Activated CD4-positive, alpha-beta memory T cell treated with anti-CD3 and anti-CD28 coated beads, Interleukin-2, amount 10 ng/mL, durations not matched to agents 7 days and 5 days (primary cell): ENCODE results near the gene KCNK10. TPM values are rescaled to one million over a fixed set of nuclear protein-coding genes. Genes with fewer than 3 reads are reported as not detected.

Experiments used
- CTCF ChIA-PET: fragments of 350-600 bp; sonication (Branson Sonifier 250); formaldehyde crosslinking; loops from one replicate; lab custom pipeline; 2021; ENCODE audit warnings: antibody characterized with exemption, inconsistent platforms; lab: Charles Lee
- POLR2A ChIA-PET: fragments of 350-600 bp; sonication (Branson Sonifier 250); formaldehyde crosslinking; loops from one replicate; lab custom pipeline; 2021; ENCODE audit warnings: antibody characterized with exemption; lab: Charles Lee
- DNase-seq: peaks from one replicate; pipeline ENCODE4 v3.0.0-alpha.2; 2020
- H3K27ac Mint-ChIP-seq: one replicate; pipeline ENCODE4 v1.8.0; 2021; ENCODE audit warnings: mild to moderate bottlenecking, mixed read lengths
- H3K27me3 Mint-ChIP-seq: one replicate; pipeline ENCODE4 v1.8.0; 2021; ENCODE audit warnings: mixed read lengths
- H3K36me3 Mint-ChIP-seq: one replicate; pipeline ENCODE4 v1.8.0; 2021; ENCODE audit warnings: low read depth, mixed read lengths
- H3K4me1 Mint-ChIP-seq: one replicate; pipeline ENCODE4 v1.8.0; 2021; ENCODE audit warnings: mixed read lengths
- H3K4me3 Mint-ChIP-seq: one replicate; pipeline ENCODE4 v1.8.0; 2021; ENCODE audit warnings: mild to moderate bottlenecking, mixed read lengths
- H3K9me3 Mint-ChIP-seq: one replicate; pipeline ENCODE4 v1.8.0; 2021; ENCODE audit warnings: mixed read lengths
- total RNA-seq, 2 experiments: library from RNA; stranded (reverse); gene quantifications; one replicate each; pipeline ENCODE4 v1.2.3, GENCODE V29; 2021

The KCNK10 gene, protein sequence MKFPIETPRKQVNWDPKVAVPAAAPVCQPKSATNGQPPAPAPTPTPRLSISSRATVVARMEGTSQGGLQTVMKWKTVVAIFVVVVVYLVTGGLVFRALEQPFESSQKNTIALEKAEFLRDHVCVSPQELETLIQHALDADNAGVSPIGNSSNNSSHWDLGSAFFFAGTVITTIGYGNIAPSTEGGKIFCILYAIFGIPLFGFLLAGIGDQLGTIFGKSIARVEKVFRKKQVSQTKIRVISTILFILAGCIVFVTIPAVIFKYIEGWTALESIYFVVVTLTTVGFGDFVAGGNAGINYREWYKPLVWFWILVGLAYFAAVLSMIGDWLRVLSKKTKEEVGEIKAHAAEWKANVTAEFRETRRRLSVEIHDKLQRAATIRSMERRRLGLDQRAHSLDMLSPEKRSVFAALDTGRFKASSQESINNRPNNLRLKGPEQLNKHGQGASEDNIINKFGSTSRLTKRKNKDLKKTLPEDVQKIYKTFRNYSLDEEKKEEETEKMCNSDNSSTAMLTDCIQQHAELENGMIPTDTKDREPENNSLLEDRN
- not detected for total RNA-seq

- no peaks in the 10 kb centered on the region for H3K9me3 Mint-ChIP-seq
- no peaks in the 10 kb centered on the region for H3K36me3 Mint-ChIP-seq
- no peak for DNase-seq
- H3K4me3 Mint-ChIP-seq, result peak within 1 kb of the TSS; percentile 28
- H3K27ac Mint-ChIP-seq, result no peak within 1 kb of the TSS
- POLR2A ChIA-PET, result no interaction called here
- peaks cover 2% of the 10 kb centered on the region for H3K4me1 Mint-ChIP-seq
- CTCF ChIA-PET, result no interaction called here
- peaks cover 48% of the 10 kb centered on the region for H3K27me3 Mint-ChIP-seq
Measured at GRCh38 chr14:88323086-88323522, at the start of gene KCNK10. Gene KCNK10, minus strand, starts transcription at chr14:88323269. Its CDS starts 471 bp downstream, at chr14:88322798.

GRCh38 chr14:88369496-88369895 lies 46.4 kb upstream of the KCNK10 start:
- Mint-ChIP-seq H3K4me3 (no peak overlapping the region), H3K4me1 (no peaks in the 10 kb centered on the region), H3K9me3 (no peaks in the 10 kb centered on the region), H3K27me3 (peaks cover 25% of the 10 kb centered on the region), H3K27ac (no peak overlapping the region), H3K36me3 (no peaks in the 10 kb centered on the region)
- no peak for DNase-seq
- ChIA-PET POLR2A (no interaction called here), CTCF (no interaction called here)

DNA sequence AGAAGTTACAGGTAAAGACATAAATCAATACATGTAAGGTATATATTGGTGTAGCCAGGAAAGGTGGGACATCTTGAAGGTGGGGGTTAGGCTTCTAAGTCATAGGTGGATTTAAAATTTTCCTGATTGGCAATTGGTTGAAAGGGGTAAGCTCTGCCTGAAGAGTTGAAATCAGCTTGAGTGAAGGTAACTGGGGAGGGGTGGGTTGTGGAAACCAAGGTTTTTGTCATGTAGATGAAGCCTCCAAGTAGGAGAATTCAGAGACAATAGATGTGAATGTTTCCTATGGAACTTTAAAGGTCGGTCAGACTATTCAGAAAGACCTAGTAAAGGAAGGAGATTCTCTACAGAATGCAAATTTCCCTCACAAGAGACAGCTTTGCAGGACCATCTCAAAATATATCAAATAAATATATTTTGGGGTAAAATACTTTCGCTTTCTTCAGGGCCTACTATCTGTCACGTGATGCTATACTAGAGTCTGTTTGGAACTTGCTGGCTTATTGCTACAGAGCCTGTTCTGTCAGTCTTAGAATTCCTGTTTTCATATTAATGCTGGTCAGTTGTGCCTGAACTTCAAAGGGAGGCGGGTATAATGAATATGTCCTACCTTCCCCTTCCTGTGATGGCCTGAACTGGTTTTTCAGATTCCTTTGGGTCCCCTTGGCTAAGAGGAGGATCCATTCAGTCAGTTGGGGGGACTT lies 41.8 kb upstream of the KCNK10 start:
- ChIA-PET POLR2A (no interaction called here), CTCF (interaction anchor here (0.6 kb wide), 1 partner anchor 625 kb away, joined by 3 read pairs; no protein-coding TSS in a partner anchor)
- Mint-ChIP-seq H3K36me3 (no peaks in the 10 kb centered on the region), H3K4me1 (no peaks in the 10 kb centered on the region), H3K9me3 (peaks cover 6% of the 10 kb centered on the region), H3K4me3 (no peak overlapping the region), H3K27me3 (no peaks in the 10 kb centered on the region), H3K27ac (no peak overlapping the region)
- DNase-seq, result no peak

- Mint-ChIP-seq H3K9me3 (peaks cover 6% of the 10 kb centered on the region), H3K27me3 (no peaks in the 10 kb centered on the region), H3K36me3 (no peaks in the 10 kb centered on the region), H3K4me3 (no peak overlapping the region), H3K4me1 (no peaks in the 10 kb centered on the region), H3K27ac (no peak overlapping the region)
- no peak for DNase-seq
- POLR2A ChIA-PET, result no interaction called here
- CTCF ChIA-PET, result no interaction called here
Measured at GRCh38 chr14:88363644-88364043, 40.6 kb upstream of the KCNK10 start.

DNA sequence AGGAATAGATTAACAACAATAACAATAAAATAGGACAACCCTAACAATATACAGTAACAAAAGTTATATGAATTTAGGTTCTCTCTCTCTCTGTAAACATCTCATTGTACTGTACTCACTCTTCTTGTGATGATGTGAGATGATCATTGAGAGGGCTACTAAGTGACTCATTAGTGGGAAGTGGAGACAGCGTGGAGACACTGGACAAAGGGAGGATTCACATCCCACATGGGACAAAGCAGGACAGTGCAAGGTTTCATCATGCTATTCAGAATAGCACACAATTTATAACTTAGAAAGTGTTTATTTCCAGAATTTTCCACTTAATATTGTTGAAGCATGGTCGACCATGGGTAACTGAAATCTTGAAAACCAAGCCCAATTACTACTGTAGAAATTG lies 36.4 kb upstream of the KCNK10 start:
- Mint-ChIP-seq H3K9me3 (peaks cover 6% of the 10 kb centered on the region), H3K36me3 (no peaks in the 10 kb centered on the region), H3K4me3 (no peak overlapping the region), H3K4me1 (no peaks in the 10 kb centered on the region), H3K27ac (no peak overlapping the region), H3K27me3 (no peaks in the 10 kb centered on the region)
- CTCF ChIA-PET, result no interaction called here
- no peak for DNase-seq
- POLR2A ChIA-PET, result no interaction called here

DNA sequence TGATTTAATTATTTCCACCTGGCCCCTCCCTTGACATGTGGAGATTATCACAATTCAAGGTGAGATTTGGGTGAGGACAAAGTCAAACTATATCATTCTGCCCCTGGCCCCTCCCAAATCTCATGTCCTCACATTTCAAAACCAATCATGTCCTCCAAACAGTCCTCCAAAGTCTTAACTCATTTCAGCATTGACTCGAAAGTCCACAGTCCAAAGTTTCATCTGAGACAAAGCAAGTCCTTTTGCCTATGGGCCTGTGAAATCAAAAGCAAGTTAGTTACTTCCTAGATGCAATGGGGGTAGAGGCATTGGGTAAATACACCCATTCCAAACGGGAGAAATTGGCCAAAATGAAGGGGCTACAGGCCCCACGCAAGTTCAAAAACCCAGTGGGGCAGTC lies 31.3 kb upstream of the KCNK10 start:
- H3K36me3 Mint-ChIP-seq, result no peaks in the 10 kb centered on the region
- no peaks in the 10 kb centered on the region for H3K27me3 Mint-ChIP-seq
- H3K27ac Mint-ChIP-seq, result no peak overlapping the region
- H3K9me3 Mint-ChIP-seq, result no peaks in the 10 kb centered on the region
- POLR2A ChIA-PET, result no interaction called here
- H3K4me3 Mint-ChIP-seq, result no peak overlapping the region
- CTCF ChIA-PET, result no interaction called here
- no peak for DNase-seq
- H3K4me1 Mint-ChIP-seq, result no peaks in the 10 kb centered on the region

DNA sequence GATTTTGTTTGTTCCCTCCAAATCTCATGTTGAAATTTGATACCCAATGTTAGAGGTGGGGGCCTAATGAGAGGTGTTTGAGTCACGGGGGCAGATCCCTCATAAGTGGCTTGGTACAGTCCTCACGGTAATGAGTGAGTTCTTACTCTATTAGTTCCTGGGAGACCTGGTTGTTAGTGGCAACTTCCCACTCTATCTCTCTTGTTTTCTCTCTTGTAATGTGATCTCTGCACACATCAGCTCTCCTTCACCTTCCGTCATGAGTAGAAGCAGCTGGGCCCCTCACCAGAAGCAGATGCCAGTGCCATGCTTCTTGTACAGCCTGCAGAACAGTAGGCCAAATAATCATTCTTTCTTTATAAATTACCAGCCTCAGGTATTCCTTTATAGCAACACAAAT lies 29.6 kb upstream of the KCNK10 start:
- H3K9me3 Mint-ChIP-seq, result no peaks in the 10 kb centered on the region
- no peak overlapping the region for H3K27ac Mint-ChIP-seq
- CTCF ChIA-PET, result no interaction called here
- H3K4me3 Mint-ChIP-seq, result no peak overlapping the region
- POLR2A ChIA-PET, result no interaction called here
- no peak for DNase-seq
- no peaks in the 10 kb centered on the region for H3K36me3 Mint-ChIP-seq
- H3K27me3 Mint-ChIP-seq, result no peaks in the 10 kb centered on the region
- no peaks in the 10 kb centered on the region for H3K4me1 Mint-ChIP-seq

DNA sequence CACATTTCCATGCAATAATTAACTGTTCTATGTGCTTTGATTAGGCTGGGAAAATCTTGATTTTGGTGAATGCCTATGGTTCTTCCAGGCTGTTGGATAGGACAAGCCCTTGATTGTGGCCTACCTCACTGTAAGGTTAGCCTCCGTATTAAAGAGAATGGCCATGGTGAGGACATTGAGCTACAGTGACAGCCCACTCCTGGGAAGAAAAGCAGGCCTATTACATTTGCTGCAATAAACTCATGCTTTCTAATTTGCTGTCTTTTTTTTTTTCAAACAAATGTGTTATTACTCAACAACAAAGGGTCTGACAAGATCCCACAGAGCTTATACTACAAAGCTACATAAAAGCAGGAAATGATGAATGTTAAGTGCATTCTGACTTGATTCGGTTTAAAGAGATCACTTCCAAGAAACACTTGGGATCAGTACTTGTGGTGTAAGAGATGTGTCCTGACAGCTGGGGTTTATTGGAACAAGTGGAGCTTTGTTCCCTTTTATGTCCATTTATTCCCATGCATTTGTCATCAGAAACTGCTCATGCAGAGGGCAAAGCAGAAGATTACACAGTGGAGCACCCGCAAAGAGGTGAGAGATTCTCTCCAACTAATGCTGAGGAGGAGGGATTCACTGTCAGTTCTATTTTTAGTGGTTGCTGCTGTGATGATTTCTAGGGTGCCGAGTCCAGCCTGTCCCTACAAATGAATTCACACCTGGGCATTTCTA lies 29.1 kb upstream of the KCNK10 start:
- Mint-ChIP-seq H3K9me3 (no peaks in the 10 kb centered on the region), H3K27ac (no peak overlapping the region), H3K4me3 (no peak overlapping the region), H3K4me1 (no peaks in the 10 kb centered on the region), H3K36me3 (no peaks in the 10 kb centered on the region), H3K27me3 (no peaks in the 10 kb centered on the region)
- DNase-seq, result no peak
- ChIA-PET POLR2A (no interaction called here), CTCF (no interaction called here)

GRCh38 chr14:88348546-88348945 lies 25.5 kb upstream of the KCNK10 start:
- CTCF ChIA-PET, result no interaction called here
- no peak for DNase-seq
- Mint-ChIP-seq H3K36me3 (no peaks in the 10 kb centered on the region), H3K4me1 (no peaks in the 10 kb centered on the region), H3K4me3 (no peak overlapping the region), H3K9me3 (no peaks in the 10 kb centered on the region), H3K27ac (no peak overlapping the region), H3K27me3 (no peaks in the 10 kb centered on the region)
- POLR2A ChIA-PET, result no interaction called here

GRCh38 chr14:88346048-88346639 lies 23.1 kb upstream of the KCNK10 start:
- Mint-ChIP-seq H3K27me3 (no peaks in the 10 kb centered on the region), H3K27ac (no peak overlapping the region), H3K36me3 (no peaks in the 10 kb centered on the region), H3K4me1 (no peaks in the 10 kb centered on the region), H3K9me3 (no peaks in the 10 kb centered on the region), H3K4me3 (no peak overlapping the region)
- ChIA-PET POLR2A (no interaction called here), CTCF (no interaction called here)
- DNase-seq, result no peak

GRCh38 chr14:88342980-88343379 lies 19.9 kb upstream of the KCNK10 start:
- Mint-ChIP-seq H3K4me1 (no peaks in the 10 kb centered on the region), H3K9me3 (no peaks in the 10 kb centered on the region), H3K36me3 (no peaks in the 10 kb centered on the region), H3K4me3 (no peak overlapping the region), H3K27me3 (peaks cover under 1% of the 10 kb centered on the region), H3K27ac (no peak overlapping the region)
- DNase-seq, result no peak
- ChIA-PET CTCF (no interaction called here), POLR2A (no interaction called here)

DNA sequence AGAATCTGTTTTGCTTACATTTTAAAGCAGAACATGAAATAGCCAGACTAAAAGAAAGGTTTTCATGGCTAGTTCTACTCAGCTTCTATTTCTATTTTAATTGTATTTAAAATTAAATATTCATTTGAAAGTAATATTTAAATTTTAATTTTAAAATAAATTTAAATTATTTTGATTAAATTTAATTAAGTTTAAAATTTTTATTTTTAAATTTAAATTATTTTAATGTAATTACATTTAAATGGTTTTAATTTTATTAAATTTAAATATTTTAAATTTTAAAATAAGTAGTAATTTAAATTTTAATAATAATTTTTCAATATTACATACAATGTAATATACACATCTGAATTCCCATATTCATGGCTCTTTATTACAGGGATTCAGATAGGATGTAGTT lies 17.3 kb upstream of the KCNK10 start:
- CTCF ChIA-PET, result no interaction called here
- POLR2A ChIA-PET, result no interaction called here
- Mint-ChIP-seq H3K27ac (no peak overlapping the region), H3K36me3 (no peaks in the 10 kb centered on the region), H3K9me3 (no peaks in the 10 kb centered on the region), H3K4me3 (no peak overlapping the region), H3K4me1 (no peaks in the 10 kb centered on the region), H3K27me3 (peaks cover 2% of the 10 kb centered on the region)
- no peak for DNase-seq

- Mint-ChIP-seq H3K4me3 (no peak overlapping the region), H3K36me3 (no peaks in the 10 kb centered on the region), H3K27ac (no peak overlapping the region), H3K27me3 (peaks cover 20% of the 10 kb centered on the region), H3K9me3 (no peaks in the 10 kb centered on the region), H3K4me1 (no peaks in the 10 kb centered on the region)
- DNase-seq, result no peak
- POLR2A ChIA-PET, result no interaction called here
- CTCF ChIA-PET, result no interaction called here
Measured at GRCh38 chr14:88333036-88333435, 10.0 kb upstream of the KCNK10 start.
